HG02981 (cell line): ENCODE results near the gene PPP2R5A.
"Not testable (repeated sequence)": the region's sequence is repeated elsewhere in the genome, so short reads cannot be mapped to it uniquely, and the experiment has no call there.

Experiments used
- ATAC-seq: cut with Tn5 transposase; IDR thresholded peaks from one replicate; pipeline ENCODE4 v1.9.1; 2021; ENCODE audit warnings: mild to moderate bottlenecking, moderate library complexity; ENCODE audit not compliant: unreplicated experiment

Gene PPP2R5A

GRCh38 chr1:212294983-212295382 lies 9.8 kb downstream of the PPP2R5A start:
- no peak for ATAC-seq

DNA sequence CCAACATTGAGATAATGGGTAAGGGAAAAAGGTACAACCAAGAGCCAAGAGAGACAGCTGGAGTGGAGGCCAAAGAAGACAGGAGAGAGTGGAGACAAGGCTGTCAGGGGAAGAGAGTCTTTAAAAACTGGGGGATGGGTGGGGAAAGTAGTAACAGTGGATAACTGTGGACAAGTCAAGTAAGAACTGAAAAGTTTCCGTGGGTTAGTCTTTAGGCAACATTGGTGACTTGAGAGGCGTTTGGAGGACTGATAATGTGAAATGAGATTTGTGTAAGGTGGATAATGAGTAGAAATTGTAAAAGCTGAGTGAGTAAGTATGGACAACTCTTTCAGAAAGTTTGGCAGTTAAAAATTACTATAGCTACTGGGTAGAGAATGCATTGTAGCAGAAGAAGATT lies 10.4 kb downstream of the PPP2R5A start:
- no peak for ATAC-seq

DNA sequence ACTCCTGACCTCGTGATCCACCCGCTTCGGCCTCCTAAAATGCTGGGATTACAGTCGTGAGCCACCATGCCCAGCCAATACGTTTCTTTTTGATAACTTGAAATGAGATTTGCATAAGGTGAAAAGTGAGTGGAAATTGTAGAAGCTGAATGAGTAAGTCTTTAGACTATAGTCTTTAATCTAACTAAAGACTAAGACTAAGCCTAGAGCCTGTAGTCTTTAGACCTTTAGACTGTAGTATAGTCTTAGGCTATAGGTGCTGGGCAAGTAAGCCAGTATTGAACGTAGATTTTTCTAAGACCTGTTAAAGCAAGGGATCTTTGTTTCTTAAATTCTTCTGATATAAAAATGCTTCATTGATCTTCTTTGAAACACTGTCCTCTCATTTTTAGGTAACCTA lies 12.1 kb downstream of the PPP2R5A start:
- ATAC-seq, result no peak

DNA sequence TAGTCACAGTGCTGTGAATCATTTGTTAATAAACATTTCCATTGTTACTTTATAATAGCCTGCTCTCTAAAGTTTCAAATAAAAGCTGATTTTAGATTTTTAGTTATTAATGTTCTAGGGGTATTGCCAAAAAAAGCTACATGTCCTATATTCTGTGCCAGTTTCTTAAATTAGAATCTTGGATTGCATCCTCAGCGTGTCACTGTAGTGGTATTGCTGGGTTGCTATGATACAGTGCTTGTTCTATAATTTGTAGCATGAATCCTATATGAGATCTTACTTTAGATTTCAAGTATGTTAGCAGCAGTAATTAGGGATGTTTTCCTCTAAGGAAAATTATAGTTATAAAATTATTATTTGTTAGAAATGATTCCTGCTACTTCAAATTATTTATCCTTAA lies 16.4 kb downstream of the PPP2R5A start:
- no peak for ATAC-seq

GRCh38 chr1:212302745-212303383 lies 17.7 kb downstream of the PPP2R5A start:
- no peak for ATAC-seq

DNA sequence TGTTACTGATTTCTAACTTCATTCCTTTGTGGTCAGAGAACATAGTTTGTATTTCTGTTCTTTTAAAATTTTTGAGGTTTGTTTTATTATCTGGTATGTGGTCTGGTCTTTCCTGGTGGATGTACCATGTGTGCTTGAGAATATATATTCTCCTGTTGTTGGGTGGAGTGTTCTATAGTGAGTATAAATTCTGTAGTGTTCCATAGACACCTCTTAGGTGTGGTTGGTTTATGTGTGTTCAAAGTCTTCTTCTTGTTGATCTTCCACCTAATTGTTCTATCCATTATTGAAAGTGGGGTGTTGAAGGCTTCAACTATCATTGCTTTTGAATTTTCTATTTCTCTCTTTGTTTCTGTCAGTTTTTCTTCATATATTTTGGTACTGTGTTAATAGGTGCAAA lies 20.1 kb downstream of the PPP2R5A start:
- no peak for ATAC-seq

DNA sequence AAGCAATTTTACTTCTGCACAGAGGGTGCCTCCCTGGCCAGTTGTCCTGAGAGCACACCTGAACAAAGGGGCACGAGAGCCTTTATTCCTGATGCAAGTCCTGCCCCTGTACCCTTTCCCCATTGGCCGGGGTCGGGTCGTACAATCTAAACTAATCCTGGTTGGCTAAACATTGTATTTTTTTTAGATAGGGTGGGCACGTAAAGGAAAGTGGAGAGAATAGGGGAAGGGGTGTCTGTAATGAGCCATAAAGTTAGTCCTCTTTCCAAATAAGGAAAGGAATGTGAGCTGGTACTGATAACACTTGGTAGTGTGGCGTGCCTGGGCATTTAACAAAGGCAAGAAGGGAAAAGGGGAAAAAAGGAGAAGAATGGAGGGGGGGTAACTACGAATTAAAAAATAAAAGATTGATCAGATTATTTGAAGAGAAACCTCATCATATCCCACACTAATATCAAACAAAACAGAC lies 20.8 kb downstream of the PPP2R5A start:
- not testable (repeated sequence) for ATAC-seq

DNA sequence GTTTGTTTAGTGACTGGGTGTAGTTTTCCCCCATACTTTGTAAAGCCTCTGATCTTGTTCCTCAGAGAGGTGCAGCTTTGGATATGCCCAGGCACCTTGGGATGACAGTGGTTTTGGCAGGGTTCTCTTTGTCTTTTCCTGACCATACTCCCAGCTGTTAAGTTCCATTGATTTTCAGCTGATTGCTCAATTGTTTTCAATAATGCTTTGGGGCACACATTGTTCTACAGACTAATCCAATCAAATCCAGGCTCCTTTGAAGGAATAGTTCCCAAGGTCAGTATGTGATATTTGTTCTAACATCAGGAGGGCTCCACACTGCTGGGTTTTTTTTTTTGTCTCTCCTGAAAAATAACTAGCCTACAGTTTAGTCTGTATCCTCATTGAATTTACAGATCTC lies 24.8 kb downstream of the PPP2R5A start:
- no peak for ATAC-seq

- no peak for ATAC-seq
These were observed 25.2 kb downstream of the PPP2R5A start for GRCh38 chr1:212310383-212310782.

DNA sequence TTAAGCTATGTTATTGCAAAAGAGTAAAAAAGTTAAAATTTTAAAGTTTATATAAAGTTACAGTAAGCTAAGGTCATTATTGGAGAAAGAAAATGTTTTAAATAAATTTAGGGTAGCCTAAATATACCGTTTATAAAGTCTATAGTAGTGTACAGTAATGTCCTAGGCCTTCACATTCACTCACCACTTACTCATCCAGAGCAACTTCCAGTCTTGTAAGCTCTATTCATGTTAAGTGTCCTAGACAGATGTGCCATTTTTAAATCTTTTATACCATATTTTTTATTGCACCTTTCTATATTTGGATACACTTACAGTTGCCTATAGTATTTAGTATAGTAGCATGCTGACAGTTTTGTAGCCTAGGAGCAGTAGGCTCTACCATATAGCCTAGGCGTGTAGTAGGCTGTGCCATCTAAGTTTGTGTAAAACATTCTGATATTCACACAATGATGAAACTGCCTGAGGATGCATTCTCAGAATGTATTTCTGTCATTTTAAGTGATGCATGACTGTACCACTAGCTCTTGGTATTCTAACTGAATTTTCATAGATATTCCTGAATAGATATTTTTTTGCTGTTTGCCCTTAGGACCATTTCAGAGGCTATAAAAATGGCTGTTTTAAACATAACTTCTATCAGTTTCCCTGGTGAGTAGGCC lies 26.8 kb downstream of the PPP2R5A start:
- ATAC-seq, result no peak

GRCh38 chr1:212313616-212314015 lies 28.4 kb downstream of the PPP2R5A start:
- no peak for ATAC-seq

DNA sequence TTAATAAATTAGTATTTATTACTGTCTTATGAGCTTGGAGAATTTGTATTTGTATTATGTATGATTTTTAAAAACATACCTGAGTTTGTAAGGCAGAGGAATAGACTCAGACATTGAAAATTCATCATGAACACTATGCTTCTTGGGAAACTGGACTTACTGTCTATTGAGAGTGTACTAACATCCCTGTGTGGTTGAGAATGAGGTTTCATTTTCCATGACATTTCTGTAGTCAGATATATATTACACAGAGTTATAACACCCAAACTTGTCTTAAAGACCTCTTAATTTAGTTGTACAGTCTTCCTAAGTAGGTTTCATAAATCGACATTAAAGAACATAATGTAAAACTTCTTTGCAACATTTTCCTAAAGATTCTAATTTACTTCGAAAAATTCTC lies 30.0 kb downstream of the PPP2R5A start:
- ATAC-seq, result no peak

GRCh38 chr1:212315907-212316306 lies 30.7 kb downstream of the PPP2R5A start:
- no peak for ATAC-seq

DNA sequence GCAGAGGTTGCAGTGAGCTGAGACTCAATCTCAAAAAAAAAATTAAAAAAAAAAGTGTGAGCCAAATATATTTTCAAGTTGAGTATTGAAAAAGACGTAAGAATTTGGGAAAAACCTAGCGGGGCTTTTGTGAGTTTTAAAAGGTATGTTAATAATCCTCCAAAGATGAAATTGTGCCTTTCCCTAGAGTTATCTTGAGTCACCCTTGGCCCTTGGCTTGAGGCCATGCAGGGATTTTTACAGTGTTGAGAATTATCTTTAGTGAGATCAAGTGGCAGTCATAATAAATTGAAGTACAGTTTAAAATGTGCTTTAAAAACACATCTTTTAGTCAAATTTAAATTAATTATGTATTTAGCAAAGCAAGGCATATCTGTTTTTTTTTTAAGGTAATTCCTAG lies 32.7 kb downstream of the PPP2R5A start:
- ATAC-seq, result no peak

- not testable (repeated sequence) for ATAC-seq
These were observed 35.8 kb downstream of the PPP2R5A start for GRCh38 chr1:212321031-212321430.

- no peak for ATAC-seq
These were observed 37.9 kb downstream of the PPP2R5A start for GRCh38 chr1:212323066-212323465.

DNA sequence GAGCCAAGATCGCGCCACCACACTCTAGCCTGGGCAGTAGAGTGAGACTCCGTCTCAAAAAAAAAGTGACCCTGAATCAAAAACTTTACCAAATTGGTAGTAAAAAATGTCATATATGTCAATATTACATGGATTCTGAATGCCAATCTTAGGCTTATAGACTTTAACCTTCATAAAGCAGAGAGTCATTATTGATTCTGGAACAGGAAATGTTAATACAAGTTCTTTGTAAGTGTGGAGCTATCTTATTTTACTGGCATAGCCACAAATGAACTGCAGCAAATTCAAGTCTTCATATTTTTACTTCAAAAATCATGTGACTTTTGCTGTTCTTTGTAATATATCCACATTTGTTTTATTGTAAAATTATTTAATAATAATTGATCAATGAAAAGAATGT lies 41.3 kb downstream of the PPP2R5A start:
- no peak for ATAC-seq

- no peak for ATAC-seq
These were observed 43.0 kb downstream of the PPP2R5A start for GRCh38 chr1:212328248-212328647.

DNA sequence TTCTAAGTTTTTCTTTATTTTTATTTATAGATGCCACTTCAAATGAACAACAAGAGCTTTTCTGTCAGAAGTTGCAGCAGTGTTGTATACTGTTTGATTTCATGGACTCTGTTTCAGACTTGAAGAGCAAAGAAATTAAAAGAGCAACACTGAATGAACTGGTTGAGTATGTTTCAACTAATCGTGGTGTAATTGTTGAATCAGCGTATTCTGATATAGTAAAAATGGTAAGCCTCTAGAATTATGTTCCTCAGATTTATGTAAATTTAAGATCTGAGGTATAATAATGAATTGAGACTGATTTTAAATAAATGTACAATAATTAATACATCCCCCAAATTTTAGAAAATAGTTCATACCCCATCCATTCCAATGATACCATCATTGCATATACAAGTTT lies 43.9 kb downstream of the PPP2R5A start:
- ATAC-seq, result no peak

DNA sequence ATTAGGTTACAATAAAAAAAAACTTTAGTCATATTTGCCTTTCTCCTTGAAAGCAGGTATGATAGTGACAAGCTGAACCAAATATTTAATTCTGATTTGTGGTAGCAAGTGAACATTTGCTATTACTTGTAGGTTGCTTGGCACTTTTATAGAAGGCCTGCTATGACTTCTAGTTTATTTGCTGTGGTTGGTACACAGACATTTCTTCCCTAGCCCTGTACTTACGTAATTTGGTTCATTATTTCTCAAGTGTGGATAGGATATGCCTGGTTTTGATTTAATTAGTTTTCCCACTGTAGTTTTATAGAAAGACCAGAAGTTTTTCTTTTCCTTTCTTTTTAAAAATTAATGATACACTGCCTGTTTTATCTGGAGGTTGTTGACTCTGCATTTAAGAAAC lies 55.9 kb downstream of the PPP2R5A start:
- no peak for ATAC-seq

DNA sequence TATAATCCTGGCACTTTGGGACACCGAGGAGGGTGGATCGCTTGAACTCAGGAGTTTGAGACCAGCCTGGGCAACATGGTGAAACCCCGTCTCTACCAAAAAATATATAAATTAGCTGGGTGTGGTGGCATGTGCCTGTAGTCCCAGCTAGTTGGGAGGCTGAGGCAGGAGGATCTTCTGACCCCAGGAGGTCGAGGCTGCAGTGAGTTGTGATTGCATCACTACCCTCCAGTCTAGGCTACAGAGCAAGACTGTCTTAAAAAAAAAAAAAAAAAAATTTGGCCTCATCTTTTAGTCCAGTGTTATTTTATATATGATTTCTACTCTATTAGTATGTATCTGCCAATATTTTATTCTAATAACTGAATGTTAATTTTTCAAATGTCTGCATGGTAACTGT lies 59.7 kb downstream of the PPP2R5A start:
- ATAC-seq, result no peak

- ATAC-seq, result no peak
These were observed 61.4 kb downstream of the PPP2R5A start for GRCh38 chr1:212346601-212347000.
